HT1080 (cell line): ENCODE measurements around the gene TENT4A. TPM values are rescaled to one million over a fixed set of nuclear protein-coding genes. Genes with fewer than 3 reads are reported as not detected.
A peak's percentile ranks its signal among the peaks of the same experiment; 100 is the strongest.
"Not testable (repeated sequence)": the region's sequence is repeated elsewhere in the genome, so short reads cannot be mapped to it uniquely, and the experiment has no call there.

Experiments
- DNase-seq: peaks from one replicate; pipeline ENCODE4 v3.0.0-alpha.2; 2015; ENCODE audit warnings: low read depth
- total RNA-seq: library from RNA; depleted of rRNA; stranded (reverse); fragments of >200 nt; shearing (Covaris generic); gene quantifications from 2 replicates; pipeline ENCODE4 v1.2.3, GENCODE V29; 2014

The TENT4A gene
- total RNA-seq, 1 experiment from 2014 or later = 23.0 TPM

- no peak for DNase-seq
Observed at GRCh38 chr5:6768590-6769230, 55.5 kb downstream of the TENT4A start.

- no peak for DNase-seq
Observed at GRCh38 chr5:6770826-6771607, 57.8 kb downstream of the TENT4A start.

GRCh38 chr5:6772886-6773285, 59.7 kb downstream of the TENT4A start:
- peak; percentile 47 for DNase-seq

GRCh38 chr5:6773342-6774035, 60.3 kb downstream of the TENT4A start:
- no peak for DNase-seq

GRCh38 chr5:6774207-6774606, 61.0 kb downstream of the TENT4A start:
- not testable (repeated sequence) for DNase-seq

GRCh38 chr5:6774721-6775204, 61.5 kb downstream of the TENT4A start:
- no peak for DNase-seq

GRCh38 chr5:6775571-6775970, 62.3 kb downstream of the TENT4A start:
- no peak for DNase-seq

GRCh38 chr5:6780802-6781391, 67.7 kb downstream of the TENT4A start:
- DNase-seq = peak; percentile 70

GRCh38 chr5:6781716-6782115, 68.5 kb downstream of the TENT4A start:
- peak; percentile 38 for DNase-seq

- DNase-seq = no peak
Observed at GRCh38 chr5:6783787-6784186, 70.6 kb downstream of the TENT4A start.

GRCh38 chr5:6784481-6784880, 71.2 kb downstream of the TENT4A start:
- no peak for DNase-seq

- no peak for DNase-seq
Observed at GRCh38 chr5:6785161-6785860, 72.1 kb downstream of the TENT4A start.

- DNase-seq = no peak
Observed at GRCh38 chr5:6785861-6786180, 72.6 kb downstream of the TENT4A start.

GRCh38 chr5:6786786-6787495, 73.7 kb downstream of the TENT4A start:
- DNase-seq = no peak

GRCh38 chr5:6787941-6788340, 74.7 kb downstream of the TENT4A start:
- no peak for DNase-seq

- DNase-seq = no peak
Observed at GRCh38 chr5:6788439-6788838, 75.2 kb downstream of the TENT4A start.

- DNase-seq = no peak
Observed at GRCh38 chr5:6788956-6789649, 75.9 kb downstream of the TENT4A start.

GRCh38 chr5:6790346-6790865, 77.2 kb downstream of the TENT4A start:
- no peak for DNase-seq

GRCh38 chr5:6791031-6791430, 77.8 kb downstream of the TENT4A start:
- no peak for DNase-seq

- no peak for DNase-seq
Observed at GRCh38 chr5:6792376-6792775, 79.1 kb downstream of the TENT4A start.
